ENCODE measurements around the gene SLC6A9.

Gene SLC6A9

DNA sequence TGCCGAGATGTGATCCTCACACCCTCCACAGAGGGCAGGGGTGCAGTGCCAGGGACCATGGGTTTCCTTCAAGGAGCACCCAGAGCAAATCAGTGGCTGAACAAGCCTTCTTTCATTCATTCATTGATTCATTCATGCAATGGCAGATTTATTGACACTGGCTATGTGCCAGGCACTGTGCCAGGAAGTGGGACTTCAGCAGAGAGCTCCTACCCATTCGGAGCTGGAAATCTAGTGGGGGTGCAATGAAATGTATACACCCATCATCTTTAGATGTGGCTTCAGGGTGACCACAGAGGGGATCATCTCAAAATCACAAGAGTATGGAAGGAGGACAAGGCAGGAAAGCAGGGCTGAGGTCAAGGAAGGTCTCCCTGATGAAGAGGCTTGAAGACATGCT is 18.9 kb downstream of the SLC6A9 start:
- TF ChIP-seq, protein P1, sequence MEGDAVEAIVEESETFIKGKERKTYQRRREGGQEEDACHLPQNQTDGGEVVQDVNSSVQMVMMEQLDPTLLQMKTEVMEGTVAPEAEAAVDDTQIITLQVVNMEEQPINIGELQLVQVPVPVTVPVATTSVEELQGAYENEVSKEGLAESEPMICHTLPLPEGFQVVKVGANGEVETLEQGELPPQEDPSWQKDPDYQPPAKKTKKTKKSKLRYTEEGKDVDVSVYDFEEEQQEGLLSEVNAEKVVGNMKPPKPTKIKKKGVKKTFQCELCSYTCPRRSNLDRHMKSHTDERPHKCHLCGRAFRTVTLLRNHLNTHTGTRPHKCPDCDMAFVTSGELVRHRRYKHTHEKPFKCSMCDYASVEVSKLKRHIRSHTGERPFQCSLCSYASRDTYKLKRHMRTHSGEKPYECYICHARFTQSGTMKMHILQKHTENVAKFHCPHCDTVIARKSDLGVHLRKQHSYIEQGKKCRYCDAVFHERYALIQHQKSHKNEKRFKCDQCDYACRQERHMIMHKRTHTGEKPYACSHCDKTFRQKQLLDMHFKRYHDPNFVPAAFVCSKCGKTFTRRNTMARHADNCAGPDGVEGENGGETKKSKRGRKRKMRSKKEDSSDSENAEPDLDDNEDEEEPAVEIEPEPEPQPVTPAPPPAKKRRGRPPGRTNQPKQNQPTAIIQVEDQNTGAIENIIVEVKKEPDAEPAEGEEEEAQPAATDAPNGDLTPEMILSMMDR (IDR thresholded peaks at IDR 0.05; ENCODE audit: low read depth, low read length, missing control alignments), result no peak
- no peak overlapping the region for H3K4me3 ChIP-seq (replicated peaks; ENCODE audit: low read depth, low read length)
- no peak for DNase-seq (ENCODE audit: extremely low read depth, low read depth)

DNA sequence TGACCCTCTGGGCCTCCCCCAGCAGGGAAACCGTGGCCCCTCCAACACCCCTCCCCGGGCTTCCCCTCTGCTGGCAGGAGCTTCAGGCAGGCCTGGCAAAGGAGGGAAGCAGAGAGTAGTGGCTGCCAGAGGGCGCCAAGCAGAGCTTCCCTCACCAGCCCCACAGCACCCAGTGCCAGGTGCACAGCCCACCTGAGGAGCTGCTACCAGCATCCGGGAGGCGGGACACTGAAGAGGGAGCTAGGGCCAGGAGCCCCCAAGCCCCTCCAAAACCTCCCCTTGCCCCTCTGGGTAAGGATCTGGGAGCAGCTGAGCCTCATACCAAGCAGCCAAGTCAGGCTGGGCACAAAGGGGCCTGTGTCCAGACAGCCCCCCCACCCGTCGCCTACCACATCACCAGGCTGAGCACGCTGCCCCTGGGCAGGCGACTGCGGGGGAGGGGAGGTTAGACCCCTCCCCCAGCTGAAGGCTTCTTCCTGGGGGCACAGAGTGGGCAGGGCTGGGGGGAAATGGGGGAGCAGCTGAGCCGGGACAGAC is 20.3 kb downstream of the SLC6A9 start:
- TF ChIP-seq, protein P1 (IDR thresholded peaks at IDR 0.05; ENCODE audit: low read depth, low read length, missing control alignments), result no peak
- DNase-seq (ENCODE audit: extremely low read depth, low read depth), result no peak
- no peak overlapping the region for H3K4me3 ChIP-seq (replicated peaks; ENCODE audit: low read depth, low read length)

DNA sequence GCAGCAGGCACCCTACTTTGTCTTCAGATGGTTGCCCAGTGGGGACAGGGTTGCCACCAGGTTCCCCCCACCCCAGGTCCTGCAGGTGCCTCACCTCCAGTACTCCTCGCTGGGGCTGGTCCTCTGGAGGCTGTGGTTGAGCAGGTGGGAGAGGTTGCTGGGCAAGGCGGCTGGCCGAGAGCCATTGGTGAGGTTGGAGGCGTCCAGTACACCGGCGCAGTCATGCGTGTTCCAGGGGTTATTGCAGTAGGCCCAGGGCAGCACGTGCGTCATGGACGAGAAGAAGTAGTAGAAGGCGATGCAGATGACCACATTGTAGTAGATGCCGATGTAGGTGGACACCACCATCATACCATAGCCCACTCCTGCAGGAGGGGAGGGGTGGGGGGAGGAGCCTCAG is 23.0 kb downstream of the SLC6A9 start:
- H3K4me3 ChIP-seq (replicated peaks; ENCODE audit: low read depth, low read length), result no peak overlapping the region
- TF ChIP-seq, protein P1 (IDR thresholded peaks at IDR 0.05; ENCODE audit: low read depth, low read length, missing control alignments), result no peak
- DNase-seq (ENCODE audit: extremely low read depth, low read depth), result no peak

DNA sequence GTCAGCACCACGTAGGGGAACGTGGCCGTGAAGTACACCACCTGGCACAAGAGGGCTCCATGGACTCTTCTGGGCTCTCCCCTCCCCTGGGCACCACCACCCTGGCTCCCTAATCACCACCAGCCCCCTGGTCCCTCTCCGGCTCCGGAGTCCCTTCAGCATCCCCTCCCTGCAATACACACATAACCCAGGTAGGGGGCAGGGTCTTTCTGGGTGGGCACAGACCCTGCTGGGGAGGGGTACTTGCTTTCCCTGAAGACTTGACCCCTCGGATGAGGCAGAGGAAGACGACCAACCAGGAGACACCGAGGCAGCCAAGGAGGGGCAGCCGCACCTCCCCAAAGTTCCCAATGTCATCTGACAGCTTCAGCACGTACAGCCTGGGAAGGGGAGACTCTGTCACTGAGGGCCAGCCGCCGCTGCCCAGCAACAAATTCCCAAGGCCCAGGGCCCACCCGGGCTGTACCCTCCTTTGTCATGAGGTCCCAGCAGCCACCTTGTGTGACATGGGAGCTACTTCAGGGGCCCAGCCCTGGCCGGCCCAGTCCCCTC is 28.6 kb downstream of the SLC6A9 start:
- TF ChIP-seq, protein P1 (IDR thresholded peaks at IDR 0.05; ENCODE audit: low read depth, low read length, missing control alignments), result peak; percentile 36
- no peak for DNase-seq (ENCODE audit: extremely low read depth, low read depth)
- no peak overlapping the region for H3K4me3 ChIP-seq (replicated peaks; ENCODE audit: low read depth, low read length)

DNA sequence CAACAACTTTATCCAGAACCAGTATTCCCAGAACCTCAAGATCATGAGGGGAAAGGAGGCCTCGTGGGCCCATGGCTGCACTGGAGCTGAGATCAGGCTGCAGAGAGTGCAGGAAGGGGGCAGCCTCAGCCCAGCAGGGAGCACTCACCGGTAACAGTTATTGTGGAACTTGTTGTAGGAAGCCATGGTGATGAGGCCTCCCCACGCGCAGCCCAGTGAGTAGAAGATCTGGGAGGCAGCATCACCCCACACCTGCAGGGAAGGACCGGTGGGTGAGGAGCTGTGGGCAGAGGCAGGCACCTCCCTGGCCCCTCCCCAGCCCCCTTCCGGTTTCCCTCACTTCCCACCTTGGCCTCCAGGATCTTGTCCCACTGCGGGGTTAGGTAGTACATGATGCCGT is 29.1 kb downstream of the SLC6A9 start:
- no peak overlapping the region for H3K4me3 ChIP-seq (replicated peaks; ENCODE audit: low read depth, low read length)
- DNase-seq (ENCODE audit: extremely low read depth, low read depth), result no peak
- TF ChIP-seq, protein P1 (IDR thresholded peaks at IDR 0.05; ENCODE audit: low read depth, low read length, missing control alignments), result no peak

DNA sequence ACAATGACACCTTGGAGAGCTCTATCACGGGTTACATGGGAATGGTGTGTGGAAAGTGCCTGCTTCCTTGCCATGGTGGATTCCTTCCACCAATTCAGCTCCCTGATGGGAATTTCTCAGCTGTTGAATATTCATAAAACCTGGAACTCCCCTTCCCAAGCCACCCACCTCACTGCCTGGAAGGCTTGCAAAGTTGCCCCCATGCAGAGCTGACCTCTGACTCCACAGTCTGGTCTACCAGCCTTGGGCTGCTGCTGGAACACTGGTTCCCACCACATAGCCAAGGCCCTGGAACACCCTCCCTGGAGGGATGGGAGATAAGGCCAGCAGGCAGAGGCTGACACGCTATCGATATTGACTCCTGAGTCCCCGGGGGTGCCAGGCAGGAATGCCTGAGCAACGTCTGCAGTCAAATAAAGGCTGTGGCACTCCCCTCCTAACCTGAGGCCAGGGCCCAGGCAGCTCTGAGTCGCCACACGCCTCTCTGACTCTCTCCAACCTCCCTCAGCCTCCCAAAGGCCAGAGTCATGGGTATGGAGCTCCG is 31.1 kb downstream of the SLC6A9 start:
- no peak overlapping the region for H3K4me3 ChIP-seq (replicated peaks; ENCODE audit: low read depth, low read length)
- no peak for DNase-seq (ENCODE audit: extremely low read depth, low read depth)
- TF ChIP-seq, protein P1 (IDR thresholded peaks at IDR 0.05; ENCODE audit: low read depth, low read length, missing control alignments), result no peak

Measured in HFF-Myc (cell line).